IMR-90 (cell line): Measurements from ENCODE around the gene KDM8.

ENCODE experiments used
- BHLHE40 ChIP-seq: fragments of 150-350 bp; IDR thresholded peaks from 2 replicates; pipeline ENCODE4 v1.6.1; 2016; ENCODE audit warnings: mild to moderate bottlenecking, low read depth, low read length
- CEBPB ChIP-seq: IDR thresholded peaks from 2 replicates; pipeline ENCODE4 v1.6.1; 2012; ENCODE audit warnings: low read depth, low read length, improper control_type of control experiment
- CHD1 ChIP-seq: IDR thresholded peaks from 2 replicates; pipeline ENCODE4 v1.6.1; 2012; ENCODE audit warnings: low read depth, low read length, improper control_type of control experiment
- CTCF ChIP-seq: conservative IDR thresholded peaks from 2 replicates; pipeline ENCODE4 v1.5.1; 2012; ENCODE audit warnings: mild to moderate bottlenecking, low read depth, low read length, improper control_type of control experiment
- ELK1 ChIP-seq: fragments of 150-350 bp; IDR thresholded peaks from 2 replicates; pipeline ENCODE4 v1.6.1; 2016; ENCODE audit warnings: low read depth, mild to moderate bottlenecking, low read length, moderate library complexity, borderline replicate concordance
- FOS ChIP-seq: fragments of 150-350 bp; IDR thresholded peaks from 2 replicates; pipeline ENCODE4 v1.6.1; 2016; ENCODE audit warnings: low read depth, low read length
- MAFK ChIP-seq: IDR thresholded peaks from 2 replicates; pipeline ENCODE4 v1.6.1; 2012; ENCODE audit warnings: low read depth, low read length, improper control_type of control experiment
- MAZ ChIP-seq: IDR thresholded peaks from 2 replicates; pipeline ENCODE4 v1.6.1; 2012; ENCODE audit warnings: low read depth, mild to moderate bottlenecking, low read length, improper control_type of control experiment, moderate library complexity, borderline replicate concordance
- MXI1 ChIP-seq: IDR thresholded peaks from 2 replicates; pipeline ENCODE4 v1.6.1; 2012; ENCODE audit warnings: low read depth, mild to moderate bottlenecking, low read length, moderate library complexity, borderline replicate concordance
- NFE2L2 ChIP-seq: fragments of 150-350 bp; IDR thresholded peaks from 2 replicates; pipeline ENCODE4 v1.6.1; 2016; ENCODE audit warnings: low read depth, mild to moderate bottlenecking, low read length
- POLR2A ChIP-seq: IDR thresholded peaks from 2 replicates; pipeline ENCODE4 v1.6.1; 2012; ENCODE audit warnings: mild to moderate bottlenecking, low read depth, low read length
- RAD21 ChIP-seq: IDR thresholded peaks from 2 replicates; pipeline ENCODE4 v1.6.1; 2012; ENCODE audit warnings: low read length, improper control_type of control experiment
- RCOR1 ChIP-seq: IDR thresholded peaks from 2 replicates; pipeline ENCODE4 v1.6.1; 2012; ENCODE audit warnings: mild to moderate bottlenecking, low read length, improper control_type of control experiment; ENCODE audit not compliant: insufficient replicate concordance
- SMC3 ChIP-seq: fragments of 150-350 bp; IDR thresholded peaks from 2 replicates; pipeline ENCODE4 v1.6.1; 2016; ENCODE audit warnings: low read depth, mild to moderate bottlenecking, antibody characterized with exemption, low read length, moderate library complexity

- TF ChIP-seq POLR2A (no peak), ELK1 (no peak), MXI1 (no peak), CTCF (no peak), MAFK (peak; percentile 79), RAD21 (no peak), SMC3 (no peak), CEBPB (no peak), NFE2L2 (no peak), MAZ (no peak), RCOR1 (no peak), FOS (no peak), BHLHE40 (no peak), CHD1 (no peak)
Measured at GRCh38 chr16:27177031-27177774, 26.1 kb upstream of the KDM8 start.
